IPS-18c (cell line): ENCODE results near the gene KCNJ6.

Source experiments
- H3K4me3 ChIP-seq: 2 replicates; pipeline ENCODE4 v1.7.0; 2013; ENCODE audit warnings: low read depth, mild to moderate bottlenecking, low read length, moderate library complexity; ENCODE audit not compliant: insufficient read depth
- H3K9me3 ChIP-seq: one replicate; pipeline ENCODE4 v1.6.1; 2013; ENCODE audit warnings: mild to moderate bottlenecking, low read length, moderate library complexity; ENCODE audit not compliant: control insufficient read depth, insufficient read depth

The KCNJ6 gene

GRCh38 chr21:37574316-37574715 is 341.9 kb downstream of the KCNJ6 start:
- Histone ChIP-seq H3K4me3 (no peak overlapping the region), H3K9me3 (peaks cover 2% of the 10 kb centered on the region)

- Histone ChIP-seq H3K4me3 (no peak overlapping the region), H3K9me3 (no peaks in the 10 kb centered on the region)
These were observed 344.8 kb downstream of the KCNJ6 start for GRCh38 chr21:37571442-37571841.

GRCh38 chr21:37568916-37569315 is 347.3 kb downstream of the KCNJ6 start:
- Histone ChIP-seq H3K9me3 (no peaks in the 10 kb centered on the region), H3K4me3 (no peak overlapping the region)

GRCh38 chr21:37568415-37568814 is 347.8 kb downstream of the KCNJ6 start:
- no peak overlapping the region for H3K4me3 ChIP-seq
- no peaks in the 10 kb centered on the region for H3K9me3 ChIP-seq

- Histone ChIP-seq H3K9me3 (no peaks in the 10 kb centered on the region), H3K4me3 (no peak overlapping the region)
These were observed 349.3 kb downstream of the KCNJ6 start for GRCh38 chr21:37566790-37567615.

GRCh38 chr21:37565530-37566223 is 350.6 kb downstream of the KCNJ6 start:
- Histone ChIP-seq H3K9me3 (no peaks in the 10 kb centered on the region), H3K4me3 (no peak overlapping the region)

GRCh38 chr21:37564924-37565529 is 351.2 kb downstream of the KCNJ6 start:
- Histone ChIP-seq H3K9me3 (no peaks in the 10 kb centered on the region), H3K4me3 (no peak overlapping the region)

- no peaks in the 10 kb centered on the region for H3K9me3 ChIP-seq
- peak overlapping the region; percentile 61 for H3K4me3 ChIP-seq
These were observed 351.8 kb downstream of the KCNJ6 start for GRCh38 chr21:37564341-37564923.

- H3K9me3 ChIP-seq: no peaks in the 10 kb centered on the region
- H3K4me3 ChIP-seq: peak overlapping the region; percentile 61
These were observed 352.5 kb downstream of the KCNJ6 start for GRCh38 chr21:37563641-37564340.

- Histone ChIP-seq H3K9me3 (no peaks in the 10 kb centered on the region), H3K4me3 (peak overlapping the region; percentile 61)
These were observed 353.2 kb downstream of the KCNJ6 start for GRCh38 chr21:37562920-37563640.

- no peaks in the 10 kb centered on the region for H3K9me3 ChIP-seq
- H3K4me3 ChIP-seq: no peak overlapping the region
These were observed 354.0 kb downstream of the KCNJ6 start for GRCh38 chr21:37561941-37562919.

GRCh38 chr21:37561506-37561905 is 354.8 kb downstream of the KCNJ6 start:
- H3K4me3 ChIP-seq: no peak overlapping the region
- no peaks in the 10 kb centered on the region for H3K9me3 ChIP-seq

GRCh38 chr21:37560385-37560784 is 355.9 kb downstream of the KCNJ6 start:
- H3K4me3 ChIP-seq: no peak overlapping the region

GRCh38 chr21:37558676-37559211 is 357.5 kb downstream of the KCNJ6 start:
- H3K4me3 ChIP-seq: no peak overlapping the region

More at GRCh38 chr21:37560385-37560784, 355.9 kb downstream of the KCNJ6 start:
- H3K9me3 ChIP-seq: no peaks in the 10 kb centered on the region

More at GRCh38 chr21:37558676-37559211, 357.5 kb downstream of the KCNJ6 start:
- no peaks in the 10 kb centered on the region for H3K9me3 ChIP-seq
